ENCODE measurements around the gene KCNQ2.
"Not testable (repeated sequence)": the region's sequence is repeated elsewhere in the genome, so short reads cannot be mapped to it uniquely, and the experiment has no call there.

KCNQ2 gene

GRCh38 chr20:63385819-63386218, 86.6 kb downstream of the KCNQ2 start:
- no peak for DNase-seq (ENCODE audit: low read depth in 2 of 2)

GRCh38 chr20:63384336-63384735, 88.1 kb downstream of the KCNQ2 start:
- no peak for DNase-seq (ENCODE audit: low read depth in 2 of 2)

- no peak for DNase-seq (ENCODE audit: low read depth in 2 of 2)
Observed at GRCh38 chr20:63383556-63383955, 88.9 kb downstream of the KCNQ2 start.

GRCh38 chr20:63382551-63383300, 89.7 kb downstream of the KCNQ2 start:
- no peak for DNase-seq (ENCODE audit: low read depth in 2 of 2)

GRCh38 chr20:63381781-63382431, 90.5 kb downstream of the KCNQ2 start:
- peak; percentile 7 to 13 for DNase-seq (ENCODE audit: low read depth in 2 of 2)

- no peak for DNase-seq (ENCODE audit: low read depth in 2 of 2)
Observed at GRCh38 chr20:63380346-63380870, 92.0 kb downstream of the KCNQ2 start.

GRCh38 chr20:63379872-63380271, 92.6 kb downstream of the KCNQ2 start:
- DNase-seq (ENCODE audit: low read depth in 2 of 2) = not testable (repeated sequence)

- DNase-seq (ENCODE audit: low read depth in 2 of 2) = no peak
Observed at GRCh38 chr20:63379296-63379695, 93.2 kb downstream of the KCNQ2 start.

- no peak for DNase-seq (ENCODE audit: low read depth in 2 of 2)
Observed at GRCh38 chr20:63378626-63379025, 93.8 kb downstream of the KCNQ2 start.

GRCh38 chr20:63377951-63378381, 94.5 kb downstream of the KCNQ2 start:
- DNase-seq (ENCODE audit: low read depth in 2 of 2) = no peak

GRCh38 chr20:63377256-63377941, 95.1 kb downstream of the KCNQ2 start:
- no peak for DNase-seq (ENCODE audit: low read depth in 2 of 2)

- no peak for DNase-seq (ENCODE audit: low read depth in 2 of 2)
Observed at GRCh38 chr20:63376283-63377250, 95.9 kb downstream of the KCNQ2 start.

GRCh38 chr20:63375438-63375837, 97.0 kb downstream of the KCNQ2 start:
- DNase-seq (ENCODE audit: low read depth in 2 of 2) = no peak

GRCh38 chr20:63374504-63374903, 98.0 kb downstream of the KCNQ2 start:
- no peak for DNase-seq (ENCODE audit: low read depth in 2 of 2)

- DNase-seq (ENCODE audit: low read depth in 2 of 2) = no peak
Observed at GRCh38 chr20:63373996-63374395, 98.5 kb downstream of the KCNQ2 start.

- no peak for DNase-seq (ENCODE audit: low read depth in 2 of 2)
Observed at GRCh38 chr20:63372971-63373885, 99.2 kb downstream of the KCNQ2 start.

- DNase-seq (ENCODE audit: low read depth in 2 of 2) = no peak
Observed at GRCh38 chr20:63371291-63371865, 101.1 kb downstream of the KCNQ2 start.

- no peak for DNase-seq (ENCODE audit: low read depth in 2 of 2)
Observed at GRCh38 chr20:63370618-63371187, 101.8 kb downstream of the KCNQ2 start.

All from activated CD4-positive, alpha-beta T cell treated with anti-CD3 and anti-CD28 coated beads for 24 hours (primary cell).